GM12878 (cell line): ENCODE results near the gene PLCB2. TPM values are rescaled to one million over a fixed set of nuclear protein-coding genes. Genes with fewer than 3 reads are reported as not detected.

Experiments used
- ATAC-seq: fragments of 200-7000 bp; cut with Tn5 transposase; 3 replicates; pipeline ENCODE4 v1.9.1; 2020; ENCODE audit warnings: mild to moderate bottlenecking, moderate library complexity
- BruUV-seq: library from RNA; stranded (reverse); fragments of 400-500 nt; replicated peaks from 2 replicates; lab custom pipeline; 2021; lab: Mats Ljungman, UMichigan
- CTCF ChIA-PET: fragments of 300-600 bp; sonication (Branson Sonifier 250); formaldehyde crosslinking; extraction: SDS; loops from one replicate; lab custom pipeline; 2021; ENCODE audit warnings: inconsistent platforms; lab: Yijun Ruan, JAX
- POLR2A ChIA-PET: fragments of 350-600 bp; formaldehyde crosslinking; extraction: SDS; loops from one replicate; lab custom pipeline; 2021; ENCODE audit warnings: inconsistent platforms; lab: Charles Lee
- RAD21 ChIA-PET: fragments of 300-600 bp; sonication (Branson Sonifier 250); formaldehyde crosslinking; loops from one replicate; lab custom pipeline; 2023; ENCODE audit warnings: antibody characterized with exemption; ENCODE audit not compliant: unreplicated experiment; lab: Charles Lee
- SMC1A ChIA-PET: fragments of 300-600 bp; sonication (Branson Sonifier 250); formaldehyde crosslinking; loops from one replicate; lab custom pipeline; 2023; ENCODE audit not compliant: unreplicated experiment, uncharacterized antibody; lab: Charles Lee
- DNase-seq: peaks from one replicate; pipeline ENCODE4 v3.0.0-alpha.2; 2011; ENCODE audit warnings: low read depth, low spot score
- FAIRE-seq: peaks from 3 replicates; lab custom pipeline; 2011; peaks lifted over from hg19 to GRCh38; lab: Jason Lieb, UNC
- H2AFZ ChIP-seq: 2 replicates; pipeline ENCODE4 v1.6.0; 2011; ENCODE audit warnings: low read depth, low read length, control low read depth; ENCODE audit not compliant: control insufficient read depth
- H3K27ac ChIP-seq: 2 replicates; pipeline ENCODE4 v1.5.1; 2011; ENCODE audit warnings: control low read depth; ENCODE audit not compliant: control insufficient read depth, insufficient read depth
- H3K27me3 ChIP-seq, 2 experiments: replicated peaks in 1 of 2; 2 replicates each; pipeline versions ENCODE4 v1.6.0 to v1.6.1; 2011; ENCODE audit warnings: low read length in 1 of 2; ENCODE audit not compliant: control insufficient read depth in 2 of 2, insufficient read depth in 2 of 2
- H3K36me3 ChIP-seq, 2 experiments: 2 replicates each; pipeline ENCODE4 v1.5.1; 2011; ENCODE audit warnings: low read length in 1 of 2; ENCODE audit not compliant: control insufficient read depth in 2 of 2, insufficient read depth in 2 of 2
- H3K4me1 ChIP-seq: 2 replicates; pipeline ENCODE4 v1.6.1; 2011; ENCODE audit warnings: mild to moderate bottlenecking, low read length, moderate library complexity, mixed read lengths; ENCODE audit not compliant: control insufficient read depth, insufficient read depth
- H3K4me2 ChIP-seq: 2 replicates; pipeline ENCODE4 v1.6.0; 2011; ENCODE audit warnings: control low read depth; ENCODE audit not compliant: control insufficient read depth, insufficient read depth
- H3K4me3 ChIP-seq: fragments of 200-600 bp; sonication (generic); 2 replicates; pipeline ENCODE4 v1.5.1; 2016
- H3K79me2 ChIP-seq: 2 replicates; pipeline ENCODE4 v1.6.0; 2011; ENCODE audit warnings: low read length; ENCODE audit not compliant: control insufficient read depth, insufficient read depth
- H3K9ac ChIP-seq: 2 replicates; pipeline ENCODE4 v1.8.0; 2011; ENCODE audit warnings: low read length, control low read depth, mixed read lengths; ENCODE audit not compliant: control insufficient read depth, insufficient read depth
- H3K9me3 ChIP-seq: replicated peaks from 3 replicates; pipeline ENCODE4 v1.5.1; 2011; ENCODE audit warnings: mild to moderate bottlenecking, low read length; ENCODE audit not compliant: control insufficient read depth, insufficient read depth
- H4K20me1 ChIP-seq: 2 replicates; pipeline ENCODE4 v1.6.0; 2011; ENCODE audit not compliant: control insufficient read depth, insufficient read depth
- CBX3 ChIP-seq: fragments of 200-600 bp; sonication (generic); IDR thresholded peaks from 2 replicates; pipeline ENCODE4 v1.6.1; 2016; ENCODE audit warnings: low read depth, borderline replicate concordance
- CREB1 ChIP-seq: IDR thresholded peaks from 2 replicates; pipeline ENCODE4 v1.6.1; 2012; ENCODE audit warnings: low read depth, mild to moderate bottlenecking, inconsistent platforms
- CUX1 ChIP-seq: IDR thresholded peaks from 2 replicates; pipeline ENCODE4 v1.6.1; 2012; ENCODE audit warnings: improper control_type of control experiment, low read depth, low read length; ENCODE audit not compliant: insufficient replicate concordance
- EP300 ChIP-seq, 2 experiments: fragments of 150-350 bp in 1 of 2; IDR thresholded peaks; 2 replicates each; pipeline ENCODE4 v1.6.1; 2011 to 2012; ENCODE audit warnings: low read depth in 2 of 2, low read length in 2 of 2, borderline replicate concordance in 1 of 2, improper control_type of control experiment in 1 of 2, inconsistent platforms in 1 of 2; ENCODE audit not compliant: control insufficient read depth in 1 of 2
- GATAD2B ChIP-seq: fragments of 450-650 bp; conservative IDR thresholded peaks from 2 replicates; pipeline ENCODE4 v1.6.1; 2017; ENCODE audit warnings: low read depth, mild to moderate bottlenecking, moderate library complexity
- HDGF ChIP-seq: fragments of 450-650 bp; IDR thresholded peaks from 2 replicates; pipeline ENCODE4 v1.6.1; 2016; ENCODE audit warnings: antibody characterized with exemption
- IKZF1 ChIP-seq: fragments of 450-650 bp; conservative IDR thresholded peaks from 2 replicates; pipeline ENCODE4 v1.6.1; 2017; ENCODE audit warnings: antibody characterized with exemption, mild to moderate bottlenecking
- JUNB ChIP-seq: IDR thresholded peaks from 2 replicates; pipeline ENCODE4 v1.6.1; 2016; ENCODE audit warnings: antibody characterized with exemption, mild to moderate bottlenecking
- KAT2A ChIP-seq: conservative IDR thresholded peaks from 2 replicates; pipeline ENCODE4 v1.6.1; 2011; ENCODE audit warnings: low read depth, low read length; ENCODE audit not compliant: control insufficient read depth
- NKRF ChIP-seq: fragments of 450-650 bp; conservative IDR thresholded peaks from 2 replicates; pipeline ENCODE4 v1.6.1; 2017; ENCODE audit warnings: mild to moderate bottlenecking, moderate library complexity
- PAX8 ChIP-seq: fragments of 450-650 bp; IDR thresholded peaks from 2 replicates; pipeline ENCODE4 v1.6.1; 2017; ENCODE audit warnings: mild to moderate bottlenecking, moderate library complexity
- RAD51 ChIP-seq: fragments of 450-650 bp; IDR thresholded peaks from 2 replicates; pipeline ENCODE4 v1.6.1; 2016; ENCODE audit warnings: moderate library complexity, mild to moderate bottlenecking, inconsistent platforms
- RELA ChIP-seq: fragments of 450-650 bp; IDR thresholded peaks from 2 replicates; pipeline ENCODE4 v1.8.0; 2014; ENCODE audit warnings: borderline replicate concordance; ENCODE audit not compliant: partially characterized antibody
- STAT3 ChIP-seq: IDR thresholded peaks from 2 replicates; pipeline ENCODE4 v1.6.1; 2011; ENCODE audit warnings: low read depth, low read length, improper control_type of control experiment
- SUZ12 ChIP-seq: fragments of 200-600 bp; sonication (generic); IDR thresholded peaks from one replicate; pipeline ENCODE4 v1.6.1; 2018; ENCODE audit warnings: antibody characterized with exemption, mild to moderate bottlenecking; ENCODE audit not compliant: unreplicated experiment
- WGBS: methylation state at CpG from one replicate; pipeline ENCODE4 v1.1.6; 2016; ENCODE audit warnings: low lambda C conversion rate; ENCODE audit not compliant: insufficient replicate concordance, insufficient coverage; ENCODE audit errors: missing lambda C conversion rate; 5-methylcytosine and 5-hydroxymethylcytosine counted together
- in situ Hi-C: fragments of 300-500 bp; cut with MboI; formaldehyde crosslinking; loops from 9 replicates; pipeline ENCODE4 v1.14.3; 2018; ENCODE audit warnings: mixed read lengths
- intact Hi-C: fragments of 100-400 bp; cut with micrococcal nuclease; formaldehyde crosslinking; loops from one replicate; pipeline ENCODE4 v1.14.2; 2022; ENCODE audit not compliant: unreplicated experiment
- polyA plus RNA-seq, 11 experiments: library from polyadenylated mRNA; depleted of rRNA in 4 of 11; unstranded in 6 of 11; stranded (reverse) in 5 of 11; fragments of >200 nt; fragmentation: Nextera tagmentation in 4 of 11; fragmentation: Illumina TruSeq in 1 of 11; extraction: Ambion mirVana in 4 of 11; extraction: Trizol in 1 of 11; gene quantifications; 1 replicate in 1 of 11; 2 replicates in 10 of 11; pipeline versions ENCODE4 v1.2.1 to v1.2.3, GENCODE V29; 2011 to 2016; ENCODE audit warnings: inconsistent platforms in 2 of 11, missing spikeins in 2 of 11, low read depth in 1 of 11
- total RNA-seq, 4 experiments: library from RNA; depleted of rRNA in 3 of 4; stranded (reverse); fragments of >200 nt in 3 of 4; fragmentation: Illumina TruSeq in 1 of 4; extraction: Trizol in 1 of 4; gene quantifications; 2 replicates each; pipeline versions ENCODE4 v1.2.1 to v1.2.3, GENCODE V29; 2013 to 2021

The PLCB2 gene
- total and polyA plus RNA-seq, 10 of the 15 experiments (the other 5 are each of a cell fraction or from before 2014, with no cell fraction given): 1.2 to 39.4 (median 10.7) TPM

GRCh38 chr15:40252141-40252437 lies 55.6 kb downstream of the PLCB2 start (continued):
- no peak for TF ChIP-seq CREB1
- TF ChIP-seq HDGF: no peak
- no peak for TF ChIP-seq IKZF1
- no peak for TF ChIP-seq JUNB
- no peak for TF ChIP-seq GATAD2B
- no peak for TF ChIP-seq CUX1
- no peak for TF ChIP-seq RELA

GRCh38 chr15:40251486-40252140 lies 56.1 kb downstream of the PLCB2 start:
- peaks cover 3% of the 10 kb centered on the region; the same call in 1 of the 2 replicates for H3K4me1 ChIP-seq
- H3K79me2 ChIP-seq: no peaks in the 10 kb centered on the region
- peaks cover 0 to 9% of the 10 kb centered on the region in 2 experiments; a peak in 3 of 4 replicates for H3K27me3 ChIP-seq
- H3K27ac ChIP-seq: no peak overlapping the region
- FAIRE-seq (no peak), DNase-seq (no peak), ATAC-seq (no peak)
- no peak overlapping the region for H3K4me3 ChIP-seq
- H4K20me1 ChIP-seq: no peaks in the 10 kb centered on the region
- no TSS peak for BruUV-seq
- no peak overlapping the region for H3K9ac ChIP-seq
- 83% methylated on average over 10 of the region's 10 CpGs for WGBS
- RAD21 ChIA-PET: interaction anchor here (1.4 kb wide), 1 partner anchor 34 kb away, joined by 4 read pairs; no protein-coding TSS in a partner anchor
- no peaks in the 10 kb centered on the region for H3K9me3 ChIP-seq
- in situ Hi-C loops (no loop called here), intact Hi-C loops (no loop called here)
- H3K36me3 ChIP-seq: no peaks in the 10 kb centered on the region
- no peak overlapping the region for H3K4me2 ChIP-seq
- CTCF ChIA-PET: no interaction called here
- POLR2A ChIA-PET: no interaction called here
- no peak overlapping the region for H2AFZ ChIP-seq
- SMC1A ChIA-PET: no interaction called here
- no peak for TF ChIP-seq CBX3
- TF ChIP-seq PAX8: no peak
- TF ChIP-seq EP300 (IDR thresholded peaks at IDR 0.05; ENCODE audit: borderline replicate concordance in 1 of 2, control insufficient read depth in 1 of 2, low read depth in 2 of 2, low read length in 2 of 2): no peak
- no peak for TF ChIP-seq SUZ12
- no peak for TF ChIP-seq STAT3
- no peak for TF ChIP-seq KAT2A
- no peak for TF ChIP-seq RAD51
- TF ChIP-seq NKRF: no peak
- no peak for TF ChIP-seq IKZF1
